GM19043 (cell line): ENCODE measurements around the gene COL25A1.
"Not testable (repeated sequence)": the region's sequence is repeated elsewhere in the genome, so short reads cannot be mapped to it uniquely, and the experiment has no call there.

Source experiments
- ATAC-seq: cut with Tn5 transposase; IDR thresholded peaks from one replicate; pipeline ENCODE4 v1.9.1; 2021; ENCODE audit warnings: low read depth; ENCODE audit not compliant: unreplicated experiment

The COL25A1 gene

DNA sequence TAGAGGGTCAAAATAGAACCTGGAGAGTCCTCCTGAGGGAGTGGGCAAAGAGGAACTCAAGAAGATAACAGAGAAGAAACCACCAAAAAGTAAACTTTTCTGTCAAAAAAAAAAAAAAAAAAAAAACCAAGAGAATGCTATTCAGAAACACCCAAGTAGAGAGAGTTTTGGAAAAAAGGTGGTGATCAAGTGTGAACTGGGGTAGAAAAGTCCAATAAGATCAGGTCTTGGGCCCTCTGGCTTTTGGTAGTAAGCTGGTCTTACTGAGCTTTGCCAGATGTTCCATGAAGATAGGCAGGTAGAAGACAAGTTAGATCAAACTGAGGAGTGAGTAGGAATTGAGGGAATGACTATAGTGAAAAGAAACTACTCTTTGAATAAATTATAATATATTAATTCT is 167.5 kb downstream of the COL25A1 start:
- no peak for ATAC-seq

DNA sequence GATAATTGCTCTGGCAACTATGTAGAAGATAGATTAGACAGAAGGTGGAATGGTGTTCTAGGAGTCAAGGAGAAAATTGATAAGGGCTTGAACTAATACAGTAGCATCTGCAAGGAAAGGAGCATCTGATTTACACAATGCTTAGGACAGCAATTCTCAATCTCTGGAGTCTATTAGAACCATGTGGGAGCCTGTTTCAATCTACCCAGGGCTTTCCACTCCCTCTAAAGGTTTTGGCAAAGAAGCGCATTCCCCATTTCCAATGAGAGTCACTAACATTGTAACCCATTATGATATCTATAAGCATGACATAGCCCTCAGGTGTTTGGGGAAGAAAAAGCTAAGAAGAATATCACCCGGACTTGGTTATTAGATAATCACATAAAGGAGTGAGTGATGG is 168.2 kb downstream of the COL25A1 start:
- ATAC-seq, result no peak

DNA sequence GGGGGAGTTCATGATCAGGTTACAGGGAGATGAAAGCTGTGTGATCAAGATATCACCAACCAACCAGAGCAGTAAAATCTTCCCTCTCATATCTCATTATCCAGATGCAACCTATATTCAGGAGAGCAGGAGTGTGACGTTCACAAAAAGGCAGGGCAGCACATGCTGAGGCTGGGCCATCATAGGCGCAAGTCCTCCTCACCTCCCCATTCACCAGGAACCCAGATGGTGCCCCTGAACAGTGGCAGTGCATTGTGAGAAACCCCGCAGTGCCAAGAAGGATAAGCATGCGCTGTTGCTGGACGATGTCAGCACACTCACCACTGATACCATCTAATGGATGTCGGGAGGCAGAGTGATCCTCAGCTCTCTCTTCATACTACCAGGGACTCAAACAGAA is 170.9 kb downstream of the COL25A1 start:
- no peak for ATAC-seq

DNA sequence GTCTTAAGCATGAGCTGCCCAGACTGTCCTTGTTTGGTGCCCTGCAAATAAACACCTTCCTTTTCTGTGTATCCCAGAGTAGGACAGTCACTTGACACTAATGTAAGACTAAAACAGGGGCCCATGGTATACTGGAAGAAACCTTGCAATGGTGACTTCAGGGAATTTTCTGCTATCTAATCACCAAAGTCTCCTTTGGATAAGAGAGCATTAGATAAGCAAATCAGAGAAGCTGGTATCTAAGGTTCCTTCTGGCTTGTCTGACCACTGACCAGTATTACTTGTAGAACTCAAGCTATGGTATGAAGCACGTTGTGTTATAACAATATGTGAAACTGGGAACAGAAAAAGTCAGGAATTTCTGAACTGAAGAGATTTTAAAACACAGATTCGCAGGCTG is 173.9 kb downstream of the COL25A1 start:
- no peak for ATAC-seq

DNA sequence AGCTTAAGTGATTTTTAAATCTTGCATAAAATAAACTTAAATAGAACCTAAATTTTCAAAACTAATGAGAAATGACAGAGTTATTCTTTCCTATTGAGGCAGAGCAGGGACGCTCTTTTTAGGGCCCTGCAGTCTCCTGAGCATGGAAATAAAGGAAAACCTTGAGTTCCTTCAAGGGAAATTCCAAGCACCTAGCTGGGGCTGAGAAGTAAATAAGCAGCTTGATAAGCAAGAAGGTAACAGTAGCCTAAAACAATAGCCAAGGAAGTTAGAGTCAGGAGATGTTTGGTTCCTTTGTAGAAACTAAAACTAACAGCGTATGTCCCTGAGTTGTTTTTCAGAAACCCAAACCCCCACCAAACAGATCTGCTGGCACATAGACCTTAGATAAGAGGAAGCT is 174.6 kb downstream of the COL25A1 start:
- ATAC-seq, result no peak

DNA sequence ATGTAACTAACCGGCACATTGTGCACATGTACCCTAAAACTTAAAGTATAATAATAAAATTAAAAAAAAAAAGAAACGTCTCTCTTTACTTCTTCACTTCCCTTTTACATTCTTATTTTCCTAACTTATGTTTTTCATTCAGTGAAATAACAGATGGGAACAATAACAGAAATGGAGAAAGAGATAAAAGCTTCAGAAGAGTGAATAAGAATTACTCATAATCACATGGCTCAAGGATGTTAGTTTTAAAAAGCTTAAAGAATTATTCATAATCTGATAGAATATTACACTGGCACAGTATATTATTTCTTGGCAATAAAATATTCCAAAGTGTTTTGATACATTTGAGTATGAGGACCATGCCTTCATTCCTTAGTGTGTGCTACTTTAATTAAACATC is 175.6 kb downstream of the COL25A1 start:
- ATAC-seq, result no peak

DNA sequence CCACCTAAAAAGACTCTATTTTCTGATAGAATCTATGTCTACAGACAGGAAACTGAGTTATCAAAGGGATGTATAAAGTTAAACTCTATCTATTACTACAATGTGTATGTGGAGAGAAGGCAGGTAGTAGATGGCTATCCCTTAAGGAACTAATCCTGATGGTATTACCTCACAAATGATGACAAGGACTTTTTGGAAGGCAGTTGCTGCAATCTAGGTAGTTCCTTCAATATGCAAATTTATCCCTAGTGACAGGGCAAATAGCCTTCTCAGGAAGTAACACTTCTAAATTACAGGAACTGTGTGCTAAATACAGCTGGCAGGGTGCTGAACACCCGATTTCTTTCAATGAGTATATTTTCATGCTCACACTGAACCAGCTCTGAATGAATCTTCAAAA is 177.4 kb downstream of the COL25A1 start:
- ATAC-seq, result no peak

DNA sequence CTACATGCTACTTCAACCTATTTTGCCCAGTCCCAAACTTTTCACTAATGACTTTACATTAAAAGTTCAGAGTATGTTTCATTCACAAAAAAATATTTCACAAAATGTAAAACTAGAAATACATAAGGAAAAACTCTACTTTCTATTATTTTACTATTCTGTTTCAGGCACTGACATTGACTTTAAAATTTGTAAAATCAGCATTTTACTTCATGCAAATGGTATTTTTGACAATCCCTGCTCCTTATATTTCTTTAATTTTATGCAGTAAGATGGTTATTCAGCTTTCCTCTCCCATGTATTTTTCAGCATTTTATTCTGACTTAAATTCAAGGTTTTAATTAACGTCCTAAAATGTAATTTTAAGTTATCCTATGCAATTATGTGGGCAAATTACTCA is 178.5 kb downstream of the COL25A1 start:
- ATAC-seq, result no peak

DNA sequence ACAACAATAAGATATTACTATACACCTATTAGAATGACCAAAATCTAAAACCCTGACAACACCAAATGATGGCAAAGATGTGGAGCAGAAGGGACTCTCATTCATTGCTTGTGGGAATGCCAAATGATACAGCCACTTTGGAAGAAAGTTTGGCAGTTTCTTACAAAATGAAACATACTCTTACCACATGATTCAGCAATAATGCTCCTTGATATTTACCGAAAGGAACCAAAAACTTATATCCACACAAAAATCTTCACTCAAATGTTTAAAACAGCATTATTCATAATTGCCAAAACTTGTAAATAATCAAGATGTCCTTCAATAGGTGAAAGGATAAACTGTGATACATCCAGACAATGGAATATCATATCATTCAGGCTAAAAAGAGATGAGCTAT is 180.9 kb downstream of the COL25A1 start:
- no peak for ATAC-seq

DNA sequence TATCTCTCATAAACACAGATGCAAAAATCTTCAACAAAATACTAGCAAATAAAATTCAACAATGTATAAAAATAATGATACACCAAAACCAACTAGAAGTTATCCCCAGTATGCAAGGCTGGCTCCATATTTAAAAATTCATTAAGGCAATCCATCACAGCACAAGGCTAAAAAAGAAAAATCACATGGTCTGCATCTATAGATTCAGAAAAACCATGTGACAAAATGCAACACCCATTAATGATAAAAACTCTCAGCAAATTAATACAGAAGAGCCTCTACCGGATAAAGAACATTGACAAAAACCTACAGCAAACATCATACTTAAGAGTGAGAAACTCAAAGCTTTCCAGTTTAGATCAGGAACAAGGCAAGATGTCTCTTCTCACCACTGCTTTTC is 182.6 kb downstream of the COL25A1 start:
- ATAC-seq, result no peak

DNA sequence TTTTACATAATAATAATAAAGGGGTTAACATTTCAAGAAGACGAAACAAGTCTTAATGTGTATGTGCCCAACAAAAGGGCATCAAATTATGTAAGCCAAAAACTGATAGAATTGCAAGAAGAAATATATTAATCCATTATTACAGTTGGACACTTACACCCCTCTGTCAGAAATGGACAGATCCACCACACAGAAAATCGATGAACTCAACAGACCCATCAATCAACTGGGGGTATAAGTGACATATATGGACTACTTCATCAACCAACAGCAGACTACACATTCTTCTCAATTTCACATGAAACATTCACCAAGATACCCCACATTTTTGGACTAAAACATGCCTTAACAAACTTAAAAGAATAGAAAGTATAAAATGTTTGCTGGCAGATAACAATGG is 183.8 kb downstream of the COL25A1 start:
- ATAC-seq, result no peak

DNA sequence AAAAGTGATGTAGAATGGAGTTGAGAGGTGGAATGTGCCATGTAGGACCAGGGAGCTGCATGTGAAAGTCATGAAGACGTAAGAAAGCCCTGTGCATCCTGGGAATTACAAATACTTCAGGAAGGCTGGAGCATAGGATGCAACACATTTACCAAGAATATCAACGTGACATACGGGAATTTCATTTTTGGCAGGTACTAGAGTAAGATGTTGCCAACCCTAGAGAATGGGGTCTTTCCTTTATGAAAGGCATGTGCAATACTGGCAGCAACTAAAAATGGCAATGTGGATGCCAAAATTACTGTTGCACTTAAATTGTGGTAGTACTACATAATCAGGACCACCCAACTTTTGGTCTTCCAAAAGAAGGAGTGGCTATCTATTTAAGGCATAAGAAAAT is 188.0 kb downstream of the COL25A1 start:
- ATAC-seq, result no peak

DNA sequence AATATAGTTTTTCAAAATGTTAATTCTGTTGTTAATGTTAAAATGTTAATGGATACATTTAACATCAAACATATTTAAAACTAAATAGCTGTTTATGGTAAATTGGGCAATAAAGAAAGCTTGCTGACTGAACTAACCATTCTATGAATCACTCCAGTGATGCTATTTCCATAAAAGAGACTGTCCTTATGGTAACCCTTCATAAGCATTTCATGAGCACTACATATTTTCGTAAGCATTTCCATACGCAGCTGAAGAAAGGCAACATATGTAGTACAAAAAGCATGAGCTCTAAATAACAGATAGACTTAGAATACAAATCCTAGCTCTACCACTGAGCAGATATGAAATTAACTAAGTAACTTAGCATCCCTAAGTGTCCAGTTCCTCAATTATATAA is 188.9 kb downstream of the COL25A1 start:
- no peak for ATAC-seq

DNA sequence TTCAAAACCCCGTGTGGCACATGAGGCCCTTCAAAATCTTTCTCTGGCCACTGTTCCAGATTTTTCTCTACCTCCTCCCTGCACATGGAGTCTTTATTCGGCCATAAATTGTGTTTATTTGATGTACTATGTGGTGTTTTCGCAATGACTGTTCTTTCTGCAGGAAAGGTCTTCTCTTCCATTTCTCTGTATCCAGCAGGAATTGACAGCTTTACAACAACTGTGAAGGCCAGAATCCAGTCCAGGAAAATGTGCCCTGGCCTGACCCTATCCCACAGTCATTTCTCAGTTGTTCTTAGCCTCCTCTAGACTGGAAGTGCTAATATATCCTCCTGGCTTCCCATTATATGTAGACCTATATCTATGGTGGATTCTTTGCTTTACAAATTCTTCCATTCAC is 191.4 kb downstream of the COL25A1 start:
- no peak for ATAC-seq

DNA sequence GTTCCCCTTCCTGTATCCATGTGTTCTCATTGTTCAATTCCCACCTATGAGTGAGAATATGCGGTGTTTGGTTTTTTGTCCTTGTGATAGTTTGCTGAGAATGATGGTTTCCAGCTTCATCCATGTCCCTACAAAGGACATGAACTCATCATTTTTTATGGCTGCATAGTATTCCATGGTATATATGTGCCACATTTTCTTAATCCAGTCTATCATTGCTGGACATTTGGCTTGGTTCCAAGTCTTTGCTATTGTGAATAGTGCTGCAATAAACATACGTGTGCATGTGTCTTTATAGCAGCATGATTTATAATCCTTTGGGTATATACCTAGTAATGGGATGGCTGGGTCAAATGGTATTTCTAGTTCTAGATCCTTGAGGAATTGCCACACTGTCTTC is 194.2 kb downstream of the COL25A1 start:
- not testable (repeated sequence) for ATAC-seq

DNA sequence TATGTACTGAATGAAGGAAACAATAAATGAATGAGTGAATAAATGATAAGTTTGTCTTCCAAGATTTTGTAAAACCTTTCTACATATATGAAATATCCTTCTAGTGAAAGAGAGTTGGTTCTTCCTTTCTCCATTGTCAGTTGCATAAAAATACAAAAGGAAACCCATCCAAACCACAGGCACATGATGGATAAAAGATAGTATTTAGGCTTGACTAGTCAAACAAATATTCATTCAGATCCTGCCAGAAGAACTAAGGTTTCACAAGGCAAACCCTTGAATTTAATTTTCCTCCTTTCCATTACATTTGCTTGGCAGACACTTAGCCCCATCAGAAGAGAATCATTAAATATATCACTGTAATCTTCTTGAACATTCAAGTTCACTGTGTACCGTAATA is 208.4 kb downstream of the COL25A1 start:
- no peak for ATAC-seq

DNA sequence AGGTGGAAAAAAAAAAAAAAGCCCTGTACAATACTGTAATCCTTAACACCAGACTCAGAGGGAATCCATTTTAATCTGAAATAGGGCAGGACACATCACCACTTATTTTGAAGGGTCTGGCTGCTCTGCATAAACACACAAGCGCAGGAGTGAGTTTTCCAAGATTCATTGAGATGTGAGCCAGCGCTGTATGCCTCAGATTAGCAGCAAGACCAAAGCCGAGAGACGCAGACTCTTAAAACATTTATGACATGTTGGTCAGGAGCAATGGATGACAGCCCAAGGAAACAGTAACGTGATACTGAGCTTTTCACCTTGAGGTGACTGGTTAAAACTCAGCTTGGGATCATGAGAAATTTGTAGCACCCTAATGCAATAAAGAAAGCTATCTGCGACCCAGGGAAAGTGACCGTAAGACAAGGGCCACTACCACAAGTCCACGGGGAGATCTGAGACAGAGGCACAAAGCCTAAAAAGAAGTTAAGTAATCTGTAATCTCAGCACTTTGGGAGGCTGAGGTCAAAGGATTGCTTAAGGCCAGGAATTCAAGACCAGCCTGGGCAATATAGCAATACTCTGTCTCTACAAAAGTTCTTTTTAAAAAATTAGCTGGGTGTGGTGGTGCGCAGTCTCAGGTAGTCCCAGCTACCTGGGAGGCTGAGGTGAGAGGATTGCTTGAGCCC is 210.6 kb downstream of the COL25A1 start:
- ATAC-seq, result no peak

DNA sequence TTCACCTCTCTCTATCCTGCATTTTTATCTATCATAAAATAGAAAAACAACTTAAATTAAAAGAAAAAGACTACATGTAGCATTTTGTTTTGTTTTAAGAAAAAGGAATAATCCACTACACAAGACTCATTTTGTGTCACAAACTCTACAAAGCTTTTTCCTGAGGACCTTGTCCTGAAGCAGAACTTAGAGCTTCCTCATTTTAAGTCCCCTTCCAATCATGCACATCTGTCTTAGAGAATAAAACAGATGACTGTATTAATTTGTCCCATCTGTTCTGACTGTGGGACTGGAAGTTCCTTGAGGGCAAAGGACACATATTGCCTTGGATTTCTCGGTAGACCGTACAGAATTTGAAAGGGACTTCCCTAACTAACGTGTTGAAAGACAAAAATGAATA is 218.5 kb downstream of the COL25A1 start:
- no peak for ATAC-seq

DNA sequence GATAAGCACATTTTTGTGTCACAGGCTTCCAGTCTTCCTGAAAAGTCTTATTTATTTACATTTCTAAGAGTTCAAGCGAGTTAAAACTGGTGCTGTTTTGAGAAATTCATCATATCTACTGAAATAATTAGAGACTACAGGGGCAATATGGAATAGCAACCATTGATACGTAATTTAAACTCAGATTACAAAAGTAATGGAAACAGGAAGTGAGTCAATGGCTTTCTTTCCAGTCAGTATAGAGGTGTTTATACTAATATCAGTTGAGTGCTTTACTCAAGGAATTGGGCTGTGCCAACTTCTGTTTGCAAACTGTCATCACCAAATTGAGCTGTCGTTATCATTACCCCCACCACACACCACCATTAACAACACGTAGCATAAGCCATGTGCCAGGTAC is 222.7 kb downstream of the COL25A1 start:
- ATAC-seq, result no peak

DNA sequence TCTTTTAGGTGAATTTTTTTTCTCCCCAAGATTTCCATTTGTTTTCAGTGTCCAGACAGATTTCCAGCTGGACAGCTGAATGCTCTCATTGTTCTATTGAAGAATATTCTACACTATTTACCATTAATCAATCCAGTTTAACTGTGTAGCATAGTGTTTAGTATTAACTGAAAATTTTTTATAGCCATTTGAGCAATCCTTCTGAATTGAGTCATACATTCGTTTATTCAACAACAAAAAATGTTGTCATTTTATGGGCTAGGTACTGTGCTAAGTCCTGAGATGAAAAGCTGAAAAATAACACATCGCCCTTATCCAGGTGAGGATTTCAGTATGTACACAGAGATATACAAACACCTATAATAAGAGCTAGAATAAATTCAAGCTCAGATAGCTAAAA is 223.3 kb downstream of the COL25A1 start:
- ATAC-seq, result no peak

DNA sequence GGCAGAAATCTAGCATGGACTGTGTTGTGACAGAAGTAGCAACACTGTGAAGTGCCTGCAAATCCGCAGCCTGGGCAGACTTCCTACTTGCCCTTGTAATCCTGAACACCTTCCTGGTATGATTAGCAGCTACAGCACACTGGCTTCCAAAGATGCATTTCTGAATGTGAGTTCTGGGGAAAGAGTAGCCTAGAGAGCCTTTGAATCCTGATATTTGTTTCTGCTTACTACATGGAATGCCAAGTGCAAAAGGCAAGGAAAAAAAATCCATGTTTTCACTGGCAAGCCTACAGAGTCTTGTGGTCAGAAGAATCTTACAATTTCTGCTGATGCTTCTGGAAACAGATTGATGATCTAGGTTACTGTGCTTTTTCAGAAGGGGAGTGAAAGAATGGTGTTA is 223.7 kb downstream of the COL25A1 start:
- ATAC-seq, result no peak

DNA sequence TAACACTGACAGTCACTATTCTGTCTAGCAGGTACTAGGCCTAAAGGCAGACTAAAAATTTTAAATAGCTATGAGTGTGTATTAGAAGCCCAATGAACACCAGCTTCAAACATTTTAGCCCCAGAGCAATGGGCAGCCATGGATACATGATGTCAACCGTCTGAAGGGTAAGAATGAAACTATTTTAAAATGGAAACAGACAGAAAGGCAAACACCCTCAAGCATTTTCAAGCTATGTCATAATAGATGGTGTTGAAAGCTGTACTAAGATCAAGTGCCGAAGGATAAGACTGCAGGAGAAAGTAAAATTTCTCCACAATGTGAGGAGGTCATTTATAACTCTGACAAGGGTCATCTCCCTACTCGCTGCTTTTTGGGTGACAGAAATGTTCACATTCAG is 225.0 kb downstream of the COL25A1 start:
- no peak for ATAC-seq

DNA sequence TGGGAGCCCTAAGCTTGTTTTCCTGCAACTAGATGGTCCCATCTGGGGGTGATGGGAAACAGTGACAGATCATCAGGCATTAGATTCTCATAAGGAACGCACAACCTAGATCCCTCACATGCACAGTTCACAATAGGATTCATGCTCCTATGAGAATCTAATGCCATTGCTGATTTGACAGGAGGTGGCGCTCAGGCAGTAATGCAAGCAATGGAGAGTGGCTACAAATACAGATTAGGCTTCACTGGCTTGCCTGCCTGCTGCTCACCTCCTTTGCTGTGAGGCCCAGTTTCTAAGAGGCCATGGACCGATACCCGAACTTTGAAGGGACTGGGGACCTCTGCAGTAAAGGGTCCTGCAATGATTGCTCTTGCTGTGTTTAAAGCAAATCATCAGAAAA is 225.7 kb downstream of the COL25A1 start:
- ATAC-seq, result not testable (repeated sequence)
